WTC11 (cell line): ENCODE measurements around the gene SRPK1. TPM values are rescaled to one million over a fixed set of nuclear protein-coding genes. Genes with fewer than 3 reads are reported as not detected.

Experiments used
- ATAC-seq: fragments of 200-7000 bp; cut with Tn5 transposase; 2 replicates; pipeline ENCODE4 v1.10.0; 2021; ENCODE audit warnings: mild to moderate bottlenecking, moderate library complexity
- CTCF ChIA-PET: fragments of 300-600 bp; sonication (Branson Sonifier 250); formaldehyde crosslinking; loops from one replicate; lab custom pipeline; 2021; ENCODE audit warnings: antibody characterized with exemption; lab: Charles Lee
- POLR2A ChIA-PET: fragments of 350-600 bp; sonication (Branson Sonifier 250); formaldehyde crosslinking; loops from one replicate; lab custom pipeline; 2021; ENCODE audit warnings: antibody characterized with exemption; lab: Charles Lee
- DNase-seq: peaks from one replicate; pipeline ENCODE4 v3.0.0; 2021; ENCODE audit warnings: low spot score
- H3K27ac Mint-ChIP-seq: 2 replicates; pipeline ENCODE4 v1.8.0; 2021; ENCODE audit warnings: mixed read lengths
- H3K27me3 Mint-ChIP-seq: 2 replicates; pipeline ENCODE4 v1.8.0; 2021; ENCODE audit warnings: low read depth, mild to moderate bottlenecking, moderate library complexity, mixed read lengths
- H3K36me3 Mint-ChIP-seq: 2 replicates; pipeline ENCODE4 v1.8.0; 2021; ENCODE audit warnings: mixed read lengths
- H3K4me1 Mint-ChIP-seq: 2 replicates; pipeline ENCODE4 v1.8.0; 2022; ENCODE audit warnings: mixed read lengths
- H3K4me3 Mint-ChIP-seq: 2 replicates; pipeline ENCODE4 v1.8.0; 2021; ENCODE audit warnings: mild to moderate bottlenecking, moderate library complexity, mixed read lengths
- H3K9me3 Mint-ChIP-seq: 2 replicates; pipeline ENCODE4 v1.8.0; 2021; ENCODE audit warnings: mixed read lengths
- AFF4 ChIP-seq: sonication (generic); formaldehyde crosslinking; IDR thresholded peaks from 2 replicates; pipeline ENCODE4 v1.8.1; 2023; ENCODE audit warnings: mild to moderate bottlenecking, missing genetic modification reagents, borderline replicate concordance
- AR ChIP-seq: fragments of 250-450 bp; sonication (Bioruptor Pico); IDR thresholded peaks from 2 replicates; pipeline ENCODE4 v1.9.0; 2021; ENCODE audit warnings: mild to moderate bottlenecking
- CTCF ChIP-seq: fragments of 200-600 bp; IDR thresholded peaks from 2 replicates; pipeline ENCODE4 v1.8.0; 2022; ENCODE audit warnings: antibody characterized with exemption
- E2F1 ChIP-seq: sonication (generic); formaldehyde crosslinking; IDR thresholded peaks from 2 replicates; pipeline ENCODE4 v1.8.0; 2022; ENCODE audit warnings: mild to moderate bottlenecking, missing genetic modification reagents
- E2F5 ChIP-seq: sonication (generic); formaldehyde crosslinking; IDR thresholded peaks from 2 replicates; pipeline ENCODE4 v1.8.1; 2022; ENCODE audit warnings: mild to moderate bottlenecking, moderate library complexity, missing genetic modification reagents
- JUN ChIP-seq: sonication (generic); formaldehyde crosslinking; IDR thresholded peaks from 2 replicates; pipeline ENCODE4 v1.8.0; 2023; ENCODE audit warnings: mild to moderate bottlenecking, missing genetic modification reagents
- MLX ChIP-seq: sonication (generic); formaldehyde crosslinking; IDR thresholded peaks from 2 replicates; pipeline ENCODE4 v1.8.1; 2023; ENCODE audit warnings: mild to moderate bottlenecking, missing genetic modification reagents, moderate library complexity
- PREB ChIP-seq: sonication (generic); formaldehyde crosslinking; IDR thresholded peaks from 2 replicates; pipeline ENCODE4 v1.8.1; 2022; ENCODE audit warnings: mild to moderate bottlenecking, missing genetic modification reagents, moderate library complexity, borderline replicate concordance
- TCF7 ChIP-seq: sonication (generic); formaldehyde crosslinking; IDR thresholded peaks from 2 replicates; pipeline ENCODE4 v1.8.0; 2022; ENCODE audit warnings: mild to moderate bottlenecking, low read depth, missing genetic modification reagents, moderate library complexity
- TP53 ChIP-seq: sonication (generic); formaldehyde crosslinking; IDR thresholded peaks from 2 replicates; pipeline ENCODE4 v1.8.1; 2023; ENCODE audit warnings: mild to moderate bottlenecking, missing genetic modification reagents
- ZBTB21 ChIP-seq: sonication (generic); formaldehyde crosslinking; IDR thresholded peaks from 2 replicates; pipeline ENCODE4 v1.8.1; 2023; ENCODE audit warnings: mild to moderate bottlenecking, missing genetic modification reagents, borderline replicate concordance
- ZMAT4 ChIP-seq: fragments of 250-450 bp; sonication (Bioruptor Pico); IDR thresholded peaks from 2 replicates; pipeline ENCODE4 v1.9.0; 2021; ENCODE audit warnings: mild to moderate bottlenecking
- ZNF121 ChIP-seq: sonication (generic); formaldehyde crosslinking; IDR thresholded peaks from 2 replicates; pipeline ENCODE4 v1.8.0; 2023; ENCODE audit warnings: missing genetic modification reagents
- ZNF219 ChIP-seq: sonication (generic); formaldehyde crosslinking; IDR thresholded peaks from 2 replicates; pipeline ENCODE4 v1.8.0; 2023; ENCODE audit warnings: missing genetic modification reagents, mild to moderate bottlenecking, borderline replicate concordance
- ZNF263 ChIP-seq: sonication (generic); formaldehyde crosslinking; IDR thresholded peaks from 2 replicates; pipeline ENCODE4 v1.8.1; 2022; ENCODE audit warnings: low read depth, mild to moderate bottlenecking, moderate library complexity, missing genetic modification reagents
- ZNF512 ChIP-seq: sonication (generic); formaldehyde crosslinking; IDR thresholded peaks from 2 replicates; pipeline ENCODE4 v1.8.1; 2022; ENCODE audit warnings: missing genetic modification reagents, borderline replicate concordance
- total RNA-seq: library from RNA; stranded (reverse); gene quantifications from 3 replicates; pipeline ENCODE4 v1.2.3, GENCODE V29; 2021

Gene SRPK1
- total RNA-seq, 1 experiment from 2014 or later: 100.0 TPM

- TF ChIP-seq ZBTB21 (no peak), E2F1 (CRISPR knock-in tag) (no peak), ZNF121 (CRISPR knock-in tag) (no peak), AR (CRISPR knock-in tag) (no peak), ZNF263 (no peak), AFF4 (CRISPR knock-in tag) (no peak), ZNF512 (CRISPR knock-in tag) (no peak)
These were observed 125.3 kb downstream of the SRPK1 start (continued) for GRCh38 chr6:35795453-35796071.

- ChIA-PET POLR2A (no interaction called here), CTCF (interaction anchor here (1.0 kb wide), 1 partner anchor 11 kb away, joined by 3 read pairs; the partner anchor contains the start of gene LHFPL5)
- Mint-ChIP-seq H3K27ac (no peak overlapping the region), H3K4me3 (no peak overlapping the region), H3K4me1 (peaks cover 14% of the 10 kb centered on the region), H3K27me3 (no peaks in the 10 kb centered on the region; the same call in none of the 2 replicates), H3K9me3 (no peaks in the 10 kb centered on the region), H3K36me3 (no peaks in the 10 kb centered on the region)
- ATAC-seq (no peak), DNase-seq (no peak)
- TF ChIP-seq ZNF219 (CRISPR knock-in tag): no peak
- TF ChIP-seq TP53: no peak
- no peak for TF ChIP-seq E2F5 (CRISPR knock-in tag)
These were observed 126.1 kb downstream of the SRPK1 start for GRCh38 chr6:35794536-35795452.

- H3K4me3 Mint-ChIP-seq: no peak overlapping the region
- H3K27ac Mint-ChIP-seq: no peak overlapping the region
- no peaks in the 10 kb centered on the region; the same call in 1 of the 2 replicates for H3K27me3 Mint-ChIP-seq
- H3K4me1 Mint-ChIP-seq: peaks cover 11% of the 10 kb centered on the region
- ATAC-seq (no peak), DNase-seq (no peak)
- no peaks in the 10 kb centered on the region for H3K36me3 Mint-ChIP-seq
- H3K9me3 Mint-ChIP-seq: no peaks in the 10 kb centered on the region
- ChIA-PET POLR2A (no interaction called here), CTCF (no interaction called here)
- TF ChIP-seq TCF7 (CRISPR knock-in tag) (no peak), CTCF (no peak), PREB (no peak), JUN (CRISPR knock-in tag) (no peak), MLX (CRISPR knock-in tag) (no peak), ZMAT4 (CRISPR knock-in tag) (no peak)
These were observed 130.2 kb downstream of the SRPK1 start for GRCh38 chr6:35790683-35791082.
